Tibial nerve (tissue), 3 donors: Measurements from ENCODE around the gene USF3.

ENCODE experiments used
- CTCF ChIP-seq, 5 experiments: fragments of 200-600 bp in 3 of 5; fragments of 450-650 bp in 2 of 5; sonication (generic) in 3 of 5; IDR thresholded peaks; one replicate each; pipeline ENCODE4 v1.5.1; 2016 to 2019; ENCODE audit warnings: antibody characterized with exemption in 5 of 5, mild to moderate bottlenecking in 3 of 5, moderate library complexity in 2 of 5
- POLR2A ChIP-seq, 2 donors: fragments of 450-650 bp; IDR thresholded peaks; one replicate each; pipeline ENCODE4 v1.6.1; 2017; ENCODE audit warnings: antibody characterized with exemption in 2 of 2, mild to moderate bottlenecking in 2 of 2, moderate library complexity in 2 of 2

- TF ChIP-seq POLR2A (IDR thresholded peaks at IDR 0.05): no peak
- no peak for TF ChIP-seq CTCF (IDR thresholded peaks at IDR 0.05)
These were observed 35.3 kb upstream of the USF3 start for GRCh38 chr3:113731694-113732093.
